WTC11 (cell line): ENCODE measurements around the gene RPS6KA6. TPM values are rescaled to one million over a fixed set of nuclear protein-coding genes. Genes with fewer than 3 reads are reported as not detected.
A peak's percentile ranks its signal among the peaks of the same experiment; 100 is the strongest.

Source experiments
- ATAC-seq: fragments of 200-7000 bp; cut with Tn5 transposase; 2 replicates; pipeline ENCODE4 v1.10.0; 2021; ENCODE audit warnings: mild to moderate bottlenecking, moderate library complexity
- CTCF ChIA-PET: fragments of 300-600 bp; sonication (Branson Sonifier 250); formaldehyde crosslinking; loops from one replicate; lab custom pipeline; 2021; ENCODE audit warnings: antibody characterized with exemption; lab: Charles Lee
- POLR2A ChIA-PET: fragments of 350-600 bp; sonication (Branson Sonifier 250); formaldehyde crosslinking; loops from one replicate; lab custom pipeline; 2021; ENCODE audit warnings: antibody characterized with exemption; lab: Charles Lee
- DNase-seq: peaks from one replicate; pipeline ENCODE4 v3.0.0; 2021; ENCODE audit warnings: low spot score
- H3K27ac Mint-ChIP-seq: 2 replicates; pipeline ENCODE4 v1.8.0; 2021; ENCODE audit warnings: mixed read lengths
- H3K27me3 Mint-ChIP-seq: 2 replicates; pipeline ENCODE4 v1.8.0; 2021; ENCODE audit warnings: low read depth, mild to moderate bottlenecking, moderate library complexity, mixed read lengths
- H3K36me3 Mint-ChIP-seq: 2 replicates; pipeline ENCODE4 v1.8.0; 2021; ENCODE audit warnings: mixed read lengths
- H3K4me1 Mint-ChIP-seq: 2 replicates; pipeline ENCODE4 v1.8.0; 2022; ENCODE audit warnings: mixed read lengths
- H3K4me3 Mint-ChIP-seq: 2 replicates; pipeline ENCODE4 v1.8.0; 2021; ENCODE audit warnings: mild to moderate bottlenecking, moderate library complexity, mixed read lengths
- H3K9me3 Mint-ChIP-seq: 2 replicates; pipeline ENCODE4 v1.8.0; 2021; ENCODE audit warnings: mixed read lengths
- AR ChIP-seq: fragments of 250-450 bp; sonication (Bioruptor Pico); IDR thresholded peaks from 2 replicates; pipeline ENCODE4 v1.9.0; 2021; ENCODE audit warnings: mild to moderate bottlenecking
- ATF6 ChIP-seq: sonication (generic); formaldehyde crosslinking; IDR thresholded peaks from 2 replicates; pipeline ENCODE4 v1.8.1; 2023; ENCODE audit warnings: mild to moderate bottlenecking, missing genetic modification reagents
- CDX4 ChIP-seq: fragments of 250-450 bp; sonication (Bioruptor Pico); IDR thresholded peaks from 2 replicates; pipeline ENCODE4 v1.9.0; 2021; ENCODE audit warnings: moderate library complexity, mild to moderate bottlenecking, inconsistent platforms, borderline replicate concordance
- CREM ChIP-seq: sonication (generic); formaldehyde crosslinking; IDR thresholded peaks from 2 replicates; pipeline ENCODE4 v1.8.1; 2022; ENCODE audit warnings: mild to moderate bottlenecking, missing genetic modification reagents, moderate library complexity
- E2F1 ChIP-seq: sonication (generic); formaldehyde crosslinking; IDR thresholded peaks from 2 replicates; pipeline ENCODE4 v1.8.0; 2022; ENCODE audit warnings: mild to moderate bottlenecking, missing genetic modification reagents
- ERG ChIP-seq: fragments of 250-450 bp; sonication (Bioruptor Pico); IDR thresholded peaks from 2 replicates; pipeline ENCODE4 v1.8.0; 2021; ENCODE audit warnings: mild to moderate bottlenecking
- ETV6 ChIP-seq: sonication (generic); formaldehyde crosslinking; IDR thresholded peaks from 2 replicates; pipeline ENCODE4 v1.8.1; 2022; ENCODE audit warnings: mild to moderate bottlenecking, missing genetic modification reagents
- JUN ChIP-seq: sonication (generic); formaldehyde crosslinking; IDR thresholded peaks from 2 replicates; pipeline ENCODE4 v1.8.0; 2023; ENCODE audit warnings: mild to moderate bottlenecking, missing genetic modification reagents
- NR2C2 ChIP-seq: sonication (generic); formaldehyde crosslinking; IDR thresholded peaks from 2 replicates; pipeline ENCODE4 v1.8.0; 2022; ENCODE audit warnings: mild to moderate bottlenecking, missing genetic modification reagents
- NR3C1 ChIP-seq: sonication (generic); formaldehyde crosslinking; conservative IDR thresholded peaks from 2 replicates; pipeline ENCODE4 v1.8.1; 2023; ENCODE audit warnings: low read depth, mild to moderate bottlenecking, missing genetic modification reagents
- RORB ChIP-seq: fragments of 250-450 bp; sonication (Bioruptor Pico); IDR thresholded peaks from 2 replicates; pipeline ENCODE4 v1.9.0; 2021; ENCODE audit warnings: mild to moderate bottlenecking
- ZNF671 ChIP-seq: fragments of 250-450 bp; sonication (Bioruptor Pico); IDR thresholded peaks from 2 replicates; pipeline ENCODE4 v1.8.0; 2021; ENCODE audit warnings: mild to moderate bottlenecking
- ZSCAN18 ChIP-seq: fragments of 250-450 bp; sonication (Bioruptor Pico); IDR thresholded peaks from 2 replicates; pipeline ENCODE4 v2.1.2; 2022; ENCODE audit warnings: mild to moderate bottlenecking, moderate library complexity
- total RNA-seq: library from RNA; stranded (reverse); gene quantifications from 3 replicates; pipeline ENCODE4 v1.2.3, GENCODE V29; 2021
- TF ChIP-seq, protein P1 (sequence below): sonication (generic); formaldehyde crosslinking; IDR thresholded peaks from 2 replicates; pipeline ENCODE4 v1.8.1; 2022; ENCODE audit warnings: mild to moderate bottlenecking, missing genetic modification reagents, moderate library complexity, borderline replicate concordance
- TF ChIP-seq, protein P2 (sequence below): fragments of 250-450 bp; sonication (Bioruptor Pico); IDR thresholded peaks from 2 replicates; pipeline ENCODE4 v1.9.0; 2021; ENCODE audit warnings: mild to moderate bottlenecking, borderline replicate concordance

Gene RPS6KA6
- total RNA-seq, 1 experiment from 2014 or later, result 13.3 TPM

- no peak for TF ChIP-seq ERG (CRISPR knock-in tag)
- no peak for TF ChIP-seq AR (CRISPR knock-in tag)
- TF ChIP-seq NR3C1 (CRISPR knock-in tag), result no peak
- no peak for TF ChIP-seq ZNF671 (CRISPR knock-in tag)
- TF ChIP-seq E2F1 (CRISPR knock-in tag), result no peak
- no peaks in the 10 kb centered on the region for H3K27me3 Mint-ChIP-seq
- CTCF ChIA-PET, result interaction anchor here (1.5 kb wide), 1 partner anchor 142 kb away, joined by 6 read pairs; no protein-coding TSS in a partner anchor
- POLR2A ChIA-PET, result no interaction called here
- peaks cover 14% of the 10 kb centered on the region for H3K4me1 Mint-ChIP-seq
- H3K4me3 Mint-ChIP-seq, result peak overlapping the region; percentile 91
- H3K36me3 Mint-ChIP-seq, result no peaks in the 10 kb centered on the region
- no peak overlapping the region for H3K27ac Mint-ChIP-seq
- DNase-seq (peak; percentile 48), ATAC-seq (peak; percentile 67)
- H3K9me3 Mint-ChIP-seq, result no peaks in the 10 kb centered on the region
These were observed 378 bp upstream of the RPS6KA6 start for GRCh38 chrX:84188320-84188834.

DNA sequence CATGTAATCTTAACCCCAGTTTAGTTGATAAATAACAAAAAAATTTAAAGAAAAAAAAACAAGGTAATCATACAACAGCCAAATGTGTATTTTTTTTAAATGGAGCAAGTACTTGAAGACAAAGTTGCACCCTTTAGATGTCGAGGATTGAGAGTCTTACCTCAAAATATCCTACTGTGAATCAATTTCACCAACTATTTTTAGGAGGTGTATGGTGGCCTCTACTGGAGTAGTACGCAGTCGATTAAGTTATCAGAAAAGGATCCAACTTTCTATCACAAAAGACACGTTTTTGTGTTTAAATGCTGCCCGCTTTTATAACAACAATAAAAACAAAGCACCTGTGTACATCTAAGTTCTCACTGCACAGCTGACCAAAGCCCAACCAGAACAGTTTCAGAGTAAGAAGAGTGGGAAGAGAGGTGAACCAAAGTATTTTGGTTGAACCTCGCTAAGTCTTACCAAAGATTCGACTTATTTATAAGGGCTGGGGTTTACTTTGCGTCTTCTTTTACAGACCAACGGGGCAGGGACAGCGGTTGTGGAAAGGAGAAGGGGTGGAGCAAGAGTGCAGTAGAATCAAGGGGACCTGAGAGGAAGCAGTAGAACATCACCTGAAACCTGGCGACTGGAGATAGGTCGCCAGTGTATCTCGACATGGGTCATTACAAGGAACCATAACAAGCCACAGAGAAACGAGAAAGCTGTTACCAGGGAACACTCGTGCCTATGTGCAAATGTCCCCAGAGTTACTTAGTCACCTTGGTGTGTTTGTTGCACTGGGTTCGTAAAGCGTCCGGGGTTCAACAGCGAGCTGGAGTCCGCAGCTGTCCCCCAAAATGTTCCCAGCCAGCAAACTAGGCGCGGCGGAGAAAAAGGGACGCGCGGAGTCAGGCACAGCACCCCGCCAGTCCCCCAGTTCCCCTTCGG lies 1.1 kb downstream of the RPS6KA6 start:
- no peaks in the 10 kb centered on the region for H3K27me3 Mint-ChIP-seq
- H3K36me3 Mint-ChIP-seq, result no peaks in the 10 kb centered on the region
- ChIA-PET CTCF (interaction anchor here (1.5 kb wide), 1 partner anchor 140 kb away, joined by 6 read pairs; no protein-coding TSS in a partner anchor), POLR2A (no interaction called here)
- H3K27ac Mint-ChIP-seq, result peak overlapping the region; percentile 83; the same call in 1 of the 2 replicates
- peak overlapping the region; percentile 91 for H3K4me3 Mint-ChIP-seq
- DNase-seq, result peak; percentile 8
- peaks cover 23% of the 10 kb centered on the region for H3K4me1 Mint-ChIP-seq
- H3K9me3 Mint-ChIP-seq, result no peaks in the 10 kb centered on the region
- peak; percentile 47 for ATAC-seq
- no peak for TF ChIP-seq RORB
- no peak for TF ChIP-seq CREM (CRISPR knock-in tag)
- TF ChIP-seq, protein P1, sequence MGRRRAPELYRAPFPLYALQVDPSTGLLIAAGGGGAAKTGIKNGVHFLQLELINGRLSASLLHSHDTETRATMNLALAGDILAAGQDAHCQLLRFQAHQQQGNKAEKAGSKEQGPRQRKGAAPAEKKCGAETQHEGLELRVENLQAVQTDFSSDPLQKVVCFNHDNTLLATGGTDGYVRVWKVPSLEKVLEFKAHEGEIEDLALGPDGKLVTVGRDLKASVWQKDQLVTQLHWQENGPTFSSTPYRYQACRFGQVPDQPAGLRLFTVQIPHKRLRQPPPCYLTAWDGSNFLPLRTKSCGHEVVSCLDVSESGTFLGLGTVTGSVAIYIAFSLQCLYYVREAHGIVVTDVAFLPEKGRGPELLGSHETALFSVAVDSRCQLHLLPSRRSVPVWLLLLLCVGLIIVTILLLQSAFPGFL (CRISPR knock-in tag), result no peak
- TF ChIP-seq NR2C2 (CRISPR knock-in tag), result no peak
- TF ChIP-seq ZSCAN18 (CRISPR knock-in tag), result no peak
- no peak for TF ChIP-seq JUN (CRISPR knock-in tag)
- no peak for TF ChIP-seq ETV6 (CRISPR knock-in tag)
- no peak for TF ChIP-seq ATF6 (CRISPR knock-in tag)
- no peak for TF ChIP-seq CDX4
- TF ChIP-seq, protein P2, sequence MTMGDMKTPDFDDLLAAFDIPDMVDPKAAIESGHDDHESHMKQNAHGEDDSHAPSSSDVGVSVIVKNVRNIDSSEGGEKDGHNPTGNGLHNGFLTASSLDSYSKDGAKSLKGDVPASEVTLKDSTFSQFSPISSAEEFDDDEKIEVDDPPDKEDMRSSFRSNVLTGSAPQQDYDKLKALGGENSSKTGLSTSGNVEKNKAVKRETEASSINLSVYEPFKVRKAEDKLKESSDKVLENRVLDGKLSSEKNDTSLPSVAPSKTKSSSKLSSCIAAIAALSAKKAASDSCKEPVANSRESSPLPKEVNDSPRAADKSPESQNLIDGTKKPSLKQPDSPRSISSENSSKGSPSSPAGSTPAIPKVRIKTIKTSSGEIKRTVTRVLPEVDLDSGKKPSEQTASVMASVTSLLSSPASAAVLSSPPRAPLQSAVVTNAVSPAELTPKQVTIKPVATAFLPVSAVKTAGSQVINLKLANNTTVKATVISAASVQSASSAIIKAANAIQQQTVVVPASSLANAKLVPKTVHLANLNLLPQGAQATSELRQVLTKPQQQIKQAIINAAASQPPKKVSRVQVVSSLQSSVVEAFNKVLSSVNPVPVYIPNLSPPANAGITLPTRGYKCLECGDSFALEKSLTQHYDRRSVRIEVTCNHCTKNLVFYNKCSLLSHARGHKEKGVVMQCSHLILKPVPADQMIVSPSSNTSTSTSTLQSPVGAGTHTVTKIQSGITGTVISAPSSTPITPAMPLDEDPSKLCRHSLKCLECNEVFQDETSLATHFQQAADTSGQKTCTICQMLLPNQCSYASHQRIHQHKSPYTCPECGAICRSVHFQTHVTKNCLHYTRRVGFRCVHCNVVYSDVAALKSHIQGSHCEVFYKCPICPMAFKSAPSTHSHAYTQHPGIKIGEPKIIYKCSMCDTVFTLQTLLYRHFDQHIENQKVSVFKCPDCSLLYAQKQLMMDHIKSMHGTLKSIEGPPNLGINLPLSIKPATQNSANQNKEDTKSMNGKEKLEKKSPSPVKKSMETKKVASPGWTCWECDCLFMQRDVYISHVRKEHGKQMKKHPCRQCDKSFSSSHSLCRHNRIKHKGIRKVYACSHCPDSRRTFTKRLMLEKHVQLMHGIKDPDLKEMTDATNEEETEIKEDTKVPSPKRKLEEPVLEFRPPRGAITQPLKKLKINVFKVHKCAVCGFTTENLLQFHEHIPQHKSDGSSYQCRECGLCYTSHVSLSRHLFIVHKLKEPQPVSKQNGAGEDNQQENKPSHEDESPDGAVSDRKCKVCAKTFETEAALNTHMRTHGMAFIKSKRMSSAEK, result no peak
